Cerebellar cortex (tissue), 1 donor: Measurements from ENCODE around the gene ZNF311.
"Not testable (repeated sequence)": the region's sequence is repeated elsewhere in the genome, so short reads cannot be mapped to it uniquely, and the experiment has no call there.

ENCODE experiments used
- DNase-seq: peaks from one replicate; pipeline ENCODE4 v3.0.0-alpha.2; 2015; ENCODE audit warnings: low spot score

Gene ZNF311

GRCh38 chr6:28953039-28953584, 52.0 kb downstream of the ZNF311 start:
- peak; percentile 53 for DNase-seq

- not testable (repeated sequence) for DNase-seq
Observed at GRCh38 chr6:28949656-28950195, 55.4 kb downstream of the ZNF311 start.

DNA sequence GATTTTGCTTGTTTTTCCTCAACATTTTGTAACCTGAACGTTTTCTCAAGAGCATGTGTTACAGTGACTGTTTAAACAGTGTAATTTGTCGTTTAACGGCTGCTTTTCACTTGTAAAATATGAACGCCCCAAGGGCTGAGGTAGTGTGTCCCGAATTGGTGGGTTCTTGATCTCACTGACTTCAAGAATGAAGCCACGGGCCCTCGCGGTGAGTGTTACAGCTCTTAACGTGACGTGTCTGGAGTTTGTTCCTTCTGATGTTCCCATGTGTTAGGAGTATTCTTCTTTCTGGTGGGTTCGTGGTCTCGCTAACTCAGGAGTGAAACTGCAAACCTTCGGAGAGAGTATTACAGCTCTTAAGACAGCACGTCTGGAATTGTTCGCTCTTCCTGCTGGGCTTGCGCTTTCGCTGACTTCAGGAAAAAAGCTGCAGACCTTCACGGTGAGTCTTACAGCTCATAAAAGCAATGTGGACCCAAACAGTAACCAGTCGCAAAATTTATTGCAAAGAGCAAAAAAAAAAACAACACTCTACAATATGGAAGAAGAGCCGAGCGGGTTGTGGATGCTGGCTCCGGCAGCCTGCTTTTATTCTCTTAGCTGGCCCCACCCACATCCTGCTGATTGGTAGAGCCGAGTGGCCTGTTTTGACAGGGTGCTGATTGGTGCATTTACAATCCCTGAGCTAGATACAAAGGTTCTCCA, 56.2 kb downstream of the ZNF311 start:
- no peak for DNase-seq

- no peak for DNase-seq
Observed at GRCh38 chr6:28947831-28948270, 57.3 kb downstream of the ZNF311 start.

- no peak for DNase-seq
Observed at GRCh38 chr6:28947067-28947765, 57.9 kb downstream of the ZNF311 start.

GRCh38 chr6:28945349-28945748, 59.8 kb downstream of the ZNF311 start:
- DNase-seq: no peak
